Endothelial cell of umbilical vein (primary cell): ENCODE results near the gene STAB2.

ENCODE experiments used
- EZH2 ChIP-seq: IDR thresholded peaks from 2 replicates; pipeline ENCODE4 v1.6.1; 2012; ENCODE audit warnings: borderline replicate concordance, low read depth, mild to moderate bottlenecking, moderate library complexity, low read length, inconsistent platforms; ENCODE audit not compliant: severe bottlenecking
- POLR2A ChIP-seq: IDR thresholded peaks from 2 replicates; pipeline ENCODE4 v1.6.1; 2012; ENCODE audit warnings: low read depth, mild to moderate bottlenecking, control low read depth, low read length
- TF ChIP-seq, protein P1 (sequence below), 2 donors: IDR thresholded peaks; 1 replicate in 1 of 2; 2 replicates in 1 of 2; pipeline ENCODE4 v1.5.1; 2011; ENCODE audit warnings: low read length in 2 of 2, mild to moderate bottlenecking in 2 of 2, moderate library complexity in 2 of 2, control low read depth in 1 of 2, inconsistent platforms in 1 of 2, low read depth in 1 of 2; ENCODE audit not compliant: insufficient read depth in 1 of 2; ENCODE audit errors: extremely low read depth in 1 of 2

DNA sequence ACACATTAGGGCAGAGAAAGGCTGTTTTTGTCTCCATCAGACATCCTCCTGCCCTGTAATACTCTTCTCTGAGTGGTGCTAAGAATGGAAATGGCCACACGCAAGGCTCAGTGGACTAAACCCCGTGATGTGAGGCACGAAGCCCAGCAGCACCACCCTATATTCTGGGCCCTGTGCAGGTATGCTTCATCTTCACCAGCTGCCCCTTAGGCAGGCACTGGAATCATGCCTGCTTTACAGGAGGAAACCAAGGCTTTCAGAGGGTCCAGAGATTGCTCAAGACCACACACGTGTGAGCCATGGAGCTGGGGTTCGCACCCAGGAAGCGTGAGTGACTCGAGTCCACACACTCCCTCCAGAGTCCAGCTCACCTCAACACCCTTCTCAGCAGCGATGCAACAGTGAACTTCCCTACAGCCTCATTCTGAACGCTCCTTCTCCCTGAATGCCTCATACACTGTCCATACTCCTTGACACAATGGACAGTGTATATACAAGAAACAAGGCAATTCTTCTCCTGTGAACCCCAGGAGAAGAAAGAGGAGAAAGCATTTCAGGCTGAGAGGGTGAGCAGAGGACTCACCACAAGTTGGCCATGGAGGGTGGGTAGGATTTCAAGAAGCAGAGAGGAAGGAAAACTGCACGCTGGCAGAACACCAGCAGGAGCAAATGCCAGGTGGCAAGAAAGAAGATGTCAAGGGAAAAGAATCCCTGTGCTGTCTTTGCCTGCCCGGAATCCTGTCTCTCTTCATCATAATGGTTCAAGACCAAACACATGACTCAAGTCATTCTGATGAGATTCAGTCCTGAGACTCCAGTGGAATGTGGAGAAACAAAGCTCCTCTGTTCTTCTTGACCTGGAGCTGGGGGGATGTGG, 214.9 kb downstream of the STAB2 start:
- TF ChIP-seq, protein P1, sequence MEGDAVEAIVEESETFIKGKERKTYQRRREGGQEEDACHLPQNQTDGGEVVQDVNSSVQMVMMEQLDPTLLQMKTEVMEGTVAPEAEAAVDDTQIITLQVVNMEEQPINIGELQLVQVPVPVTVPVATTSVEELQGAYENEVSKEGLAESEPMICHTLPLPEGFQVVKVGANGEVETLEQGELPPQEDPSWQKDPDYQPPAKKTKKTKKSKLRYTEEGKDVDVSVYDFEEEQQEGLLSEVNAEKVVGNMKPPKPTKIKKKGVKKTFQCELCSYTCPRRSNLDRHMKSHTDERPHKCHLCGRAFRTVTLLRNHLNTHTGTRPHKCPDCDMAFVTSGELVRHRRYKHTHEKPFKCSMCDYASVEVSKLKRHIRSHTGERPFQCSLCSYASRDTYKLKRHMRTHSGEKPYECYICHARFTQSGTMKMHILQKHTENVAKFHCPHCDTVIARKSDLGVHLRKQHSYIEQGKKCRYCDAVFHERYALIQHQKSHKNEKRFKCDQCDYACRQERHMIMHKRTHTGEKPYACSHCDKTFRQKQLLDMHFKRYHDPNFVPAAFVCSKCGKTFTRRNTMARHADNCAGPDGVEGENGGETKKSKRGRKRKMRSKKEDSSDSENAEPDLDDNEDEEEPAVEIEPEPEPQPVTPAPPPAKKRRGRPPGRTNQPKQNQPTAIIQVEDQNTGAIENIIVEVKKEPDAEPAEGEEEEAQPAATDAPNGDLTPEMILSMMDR (IDR thresholded peaks at IDR 0.05; ENCODE audit: extremely low read depth in 1 of 2, insufficient read depth in 1 of 2, low read depth in 1 of 2, low read length in 2 of 2): no peak
- TF ChIP-seq POLR2A (no peak), EZH2 (no peak)
